Dendritic cell treated with granulocyte-macrophage colony-stimulating factor and Interleukin-4, amounts not matched to agents 40 ng/mL and 50 ng/mL, for 4 days (primary cell): ENCODE results near the gene CFAP141.

Experiments used
- H3K27ac Mint-ChIP-seq: one replicate; pipeline ENCODE4 v1.8.0; 2022; ENCODE audit warnings: mild to moderate bottlenecking, mixed read lengths
- H3K27me3 Mint-ChIP-seq: one replicate; pipeline ENCODE4 v1.8.0; 2022; ENCODE audit warnings: mild to moderate bottlenecking, mixed read lengths
- H3K36me3 Mint-ChIP-seq: one replicate; pipeline ENCODE4 v1.8.0; 2022; ENCODE audit warnings: low read depth, mixed read lengths
- H3K4me1 Mint-ChIP-seq: one replicate; pipeline ENCODE4 v1.8.0; 2022; ENCODE audit warnings: low read depth, mixed read lengths
- H3K4me3 Mint-ChIP-seq: one replicate; pipeline ENCODE4 v1.8.0; 2022; ENCODE audit warnings: mild to moderate bottlenecking, moderate library complexity, mixed read lengths
- H3K9me3 Mint-ChIP-seq: one replicate; pipeline ENCODE4 v1.8.0; 2022; ENCODE audit warnings: mixed read lengths
- intact Hi-C: fragments of 100-400 bp; cut with micrococcal nuclease; formaldehyde crosslinking; loops from one replicate; pipeline ENCODE4 v1.15.0; 2022

The CFAP141 gene

GRCh38 chr1:154174654-154175053 lies 31.5 kb downstream of the CFAP141 start:
- peaks cover 88% of the 10 kb centered on the region for H3K36me3 Mint-ChIP-seq
- H3K9me3 Mint-ChIP-seq: no peaks in the 10 kb centered on the region
- H3K27me3 Mint-ChIP-seq: no peaks in the 10 kb centered on the region
- intact Hi-C loops: no loop called here
- H3K27ac Mint-ChIP-seq: no peak overlapping the region
- no peak overlapping the region for H3K4me3 Mint-ChIP-seq
- H3K4me1 Mint-ChIP-seq: peaks cover 86% of the 10 kb centered on the region

DNA sequence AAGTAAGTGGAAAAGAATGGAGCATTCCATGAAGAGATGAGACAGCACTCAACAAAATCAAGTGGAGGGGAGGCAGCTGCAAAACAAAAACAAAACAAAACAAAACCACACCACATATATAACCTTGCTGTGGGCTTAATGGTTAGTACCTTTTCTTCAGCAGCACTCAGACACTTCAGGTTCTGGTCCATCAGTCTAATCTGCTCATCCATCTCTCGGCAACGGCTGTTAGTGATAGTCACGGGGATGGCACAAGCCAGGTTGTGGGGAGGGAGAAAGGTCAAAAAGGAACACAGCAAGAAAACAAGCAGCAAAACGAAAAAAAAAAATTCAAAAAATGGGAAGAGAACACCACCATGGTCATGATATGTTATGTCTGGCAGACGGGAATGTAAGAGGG lies 34.3 kb downstream of the CFAP141 start:
- intact Hi-C loops: no loop called here
- Mint-ChIP-seq H3K27ac (peak overlapping the region; percentile 9), H3K27me3 (no peaks in the 10 kb centered on the region), H3K36me3 (peaks cover 95% of the 10 kb centered on the region), H3K9me3 (no peaks in the 10 kb centered on the region), H3K4me1 (peaks cover 72% of the 10 kb centered on the region), H3K4me3 (no peak overlapping the region)

- no peak overlapping the region for H3K4me3 Mint-ChIP-seq
- peak overlapping the region; percentile 9 for H3K27ac Mint-ChIP-seq
- peaks cover 65% of the 10 kb centered on the region for H3K4me1 Mint-ChIP-seq
- H3K9me3 Mint-ChIP-seq: no peaks in the 10 kb centered on the region
- peaks cover 95% of the 10 kb centered on the region for H3K36me3 Mint-ChIP-seq
- intact Hi-C loops: no loop called here
- no peaks in the 10 kb centered on the region for H3K27me3 Mint-ChIP-seq
Observed at GRCh38 chr1:154171223-154171583, 34.9 kb downstream of the CFAP141 start.

DNA sequence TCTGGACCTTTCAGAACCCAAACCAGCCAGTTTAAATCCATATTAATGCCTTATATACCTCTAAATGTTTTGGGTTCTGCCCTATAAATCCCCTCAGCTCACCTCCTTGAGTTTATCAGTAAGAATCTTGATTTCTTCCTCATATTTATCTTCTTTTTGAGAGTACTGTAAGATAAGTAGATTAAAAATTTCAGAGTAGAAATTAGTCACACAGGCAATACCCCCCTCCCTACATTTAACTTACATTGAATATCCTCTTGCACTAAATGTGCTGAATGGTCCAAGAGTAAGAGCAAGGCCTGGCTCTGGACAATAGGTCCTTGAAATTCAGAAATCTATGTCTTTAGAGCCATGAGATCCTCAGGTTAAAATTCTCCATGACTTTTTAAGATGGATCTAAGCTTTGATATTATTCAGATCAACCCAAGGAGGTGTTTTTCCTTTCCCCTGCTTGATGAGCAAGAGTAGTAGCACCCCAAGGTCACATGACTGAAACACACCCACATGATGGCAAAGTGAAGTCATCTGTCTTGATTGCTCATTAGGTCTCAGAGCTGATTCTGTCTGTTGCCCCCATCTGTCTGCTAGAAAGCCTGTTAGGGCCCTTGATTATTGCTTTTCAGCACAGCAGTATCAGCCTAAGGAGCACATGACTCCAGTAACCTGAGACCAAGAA lies 35.4 kb downstream of the CFAP141 start:
- H3K4me3 Mint-ChIP-seq: no peak overlapping the region

DNA sequence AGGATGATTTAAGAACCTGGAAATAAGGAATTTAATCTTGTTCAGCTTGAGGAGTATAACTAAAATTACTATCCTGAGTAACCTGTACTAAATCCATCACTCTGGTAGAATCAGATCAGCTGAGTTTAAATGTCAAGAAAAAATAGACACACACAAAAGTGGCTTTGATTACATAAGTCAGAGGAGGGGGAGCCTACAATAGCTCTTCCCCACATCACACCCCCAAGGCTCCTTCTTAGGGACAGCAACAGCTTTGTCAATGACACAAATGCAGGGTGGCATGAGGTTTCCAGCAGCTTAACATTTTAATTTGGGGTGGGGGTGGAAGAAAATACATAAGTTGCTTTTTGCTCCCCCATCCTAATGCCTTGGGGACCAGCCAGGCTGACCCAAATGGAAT lies 38.7 kb downstream of the CFAP141 start:
- Mint-ChIP-seq H3K27ac (peak overlapping the region; percentile 28), H3K9me3 (no peaks in the 10 kb centered on the region), H3K4me3 (no peak overlapping the region), H3K27me3 (no peaks in the 10 kb centered on the region), H3K4me1 (peaks cover 69% of the 10 kb centered on the region), H3K36me3 (peaks cover 99% of the 10 kb centered on the region)
- intact Hi-C loops: no loop called here

More for the DNA sequence above, 35.4 kb downstream of the CFAP141 start:
- peaks cover 95% of the 10 kb centered on the region for H3K36me3 Mint-ChIP-seq
- H3K9me3 Mint-ChIP-seq: no peaks in the 10 kb centered on the region
- H3K27me3 Mint-ChIP-seq: no peaks in the 10 kb centered on the region
- H3K27ac Mint-ChIP-seq: peak overlapping the region; percentile 9
- H3K4me1 Mint-ChIP-seq: peaks cover 60% of the 10 kb centered on the region
- intact Hi-C loops: no loop called here

DNA sequence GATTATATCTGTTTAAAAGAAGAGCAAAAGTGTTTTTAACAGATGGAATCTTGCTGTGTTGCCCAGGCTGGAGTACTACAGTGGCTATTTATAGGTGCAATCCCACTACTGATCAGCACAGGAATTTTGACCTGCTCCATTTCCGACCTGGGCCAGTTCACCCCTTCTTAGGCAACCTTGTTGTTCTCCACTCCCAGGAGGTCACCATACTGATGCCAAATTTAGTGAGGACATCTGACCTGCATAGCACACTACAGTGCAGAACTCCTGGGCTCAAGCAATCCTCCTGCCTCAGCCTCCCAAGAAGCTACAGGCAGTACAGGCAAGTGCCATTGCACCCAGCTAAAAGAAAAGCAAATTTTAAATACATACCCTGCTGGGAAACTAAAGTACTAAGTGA lies 39.9 kb downstream of the CFAP141 start:
- intact Hi-C loops: no loop called here
- no peaks in the 10 kb centered on the region for H3K9me3 Mint-ChIP-seq
- peaks cover 57% of the 10 kb centered on the region for H3K4me1 Mint-ChIP-seq
- peaks cover 99% of the 10 kb centered on the region for H3K36me3 Mint-ChIP-seq
- no peaks in the 10 kb centered on the region for H3K27me3 Mint-ChIP-seq
- no peak overlapping the region for H3K4me3 Mint-ChIP-seq
- H3K27ac Mint-ChIP-seq: no peak overlapping the region

GRCh38 chr1:154159554-154159953 lies 46.6 kb downstream of the CFAP141 start:
- H3K27me3 Mint-ChIP-seq: no peaks in the 10 kb centered on the region
- peak overlapping the region; percentile 81 for H3K27ac Mint-ChIP-seq

GRCh38 chr1:154158307-154159125 lies 47.6 kb downstream of the CFAP141 start:
- Mint-ChIP-seq H3K36me3 (peaks cover 97% of the 10 kb centered on the region), H3K9me3 (no peaks in the 10 kb centered on the region), H3K27me3 (no peaks in the 10 kb centered on the region), H3K4me1 (peaks cover 65% of the 10 kb centered on the region), H3K27ac (peak overlapping the region; percentile 81), H3K4me3 (peak overlapping the region; percentile 35)
- intact Hi-C loops: no loop called here

More at GRCh38 chr1:154159554-154159953, 46.6 kb downstream of the CFAP141 start:
- Mint-ChIP-seq H3K4me3 (no peak overlapping the region), H3K4me1 (peaks cover 65% of the 10 kb centered on the region), H3K9me3 (no peaks in the 10 kb centered on the region), H3K36me3 (peaks cover 97% of the 10 kb centered on the region)
- intact Hi-C loops: no loop called here

DNA sequence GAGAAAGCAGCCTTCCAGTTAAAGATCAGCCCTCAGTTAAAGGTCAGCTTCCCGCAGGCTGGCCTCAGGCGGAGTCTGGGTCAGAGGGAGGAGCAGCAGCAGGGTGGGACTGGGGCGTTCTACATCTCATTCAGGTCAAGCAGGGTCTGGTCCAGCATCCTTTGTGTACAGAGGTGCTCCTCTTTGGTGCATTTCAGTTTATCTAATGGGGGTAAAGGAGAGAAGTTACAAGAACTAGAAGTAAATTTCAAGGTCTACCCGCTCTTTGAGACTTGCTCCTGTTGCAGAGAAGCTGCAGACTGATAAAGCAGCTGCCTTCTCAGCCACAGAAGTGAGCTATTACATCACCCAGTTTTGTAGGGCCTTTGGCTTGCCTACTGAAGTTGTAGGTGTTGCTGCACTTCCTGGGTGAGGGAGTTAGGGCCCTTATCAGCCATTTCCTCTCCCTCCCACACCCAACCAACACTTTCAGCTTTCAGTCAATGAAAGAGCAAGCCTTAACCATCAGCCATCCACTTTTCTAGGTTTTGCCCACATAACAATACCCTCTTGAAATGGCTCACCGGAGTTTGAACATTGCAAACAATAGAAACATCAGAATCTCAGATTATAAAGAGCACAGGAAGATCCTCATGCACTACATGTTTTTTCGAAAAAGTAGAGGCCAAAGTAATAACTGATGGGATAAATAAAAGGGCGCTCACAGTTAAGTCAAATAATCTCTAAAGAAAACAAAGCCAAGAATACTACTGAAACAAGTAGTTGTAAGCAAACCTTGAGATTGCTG lies 48.4 kb downstream of the CFAP141 start:
- peak overlapping the region; percentile 51 for H3K4me3 Mint-ChIP-seq
- no peaks in the 10 kb centered on the region for H3K9me3 Mint-ChIP-seq
- H3K27ac Mint-ChIP-seq: peak overlapping the region; percentile 81
- intact Hi-C loops: no loop called here
- H3K36me3 Mint-ChIP-seq: peaks cover 89% of the 10 kb centered on the region
- no peaks in the 10 kb centered on the region for H3K27me3 Mint-ChIP-seq
- peaks cover 58% of the 10 kb centered on the region for H3K4me1 Mint-ChIP-seq

DNA sequence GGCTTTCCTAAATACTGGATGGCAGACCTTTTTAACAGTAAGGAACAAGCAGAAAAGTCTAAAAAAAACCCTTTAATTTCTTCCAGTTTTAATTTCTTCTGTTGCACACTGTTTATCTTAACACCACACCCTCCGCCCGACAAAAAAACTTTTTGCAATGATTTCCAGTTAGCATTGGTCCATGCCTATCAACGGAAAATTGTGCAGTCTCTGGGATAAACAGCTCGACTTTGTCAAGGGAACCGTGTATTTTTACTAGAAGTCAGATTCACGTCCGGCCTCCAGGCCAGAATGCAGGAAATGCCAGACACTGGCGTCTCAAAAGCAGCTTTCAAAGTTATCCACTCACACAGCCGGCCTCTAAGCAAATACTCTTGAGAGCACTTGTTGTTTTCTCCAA lies 50.9 kb downstream of the CFAP141 start:
- intact Hi-C loops: no loop called here
- Mint-ChIP-seq H3K9me3 (no peaks in the 10 kb centered on the region), H3K4me1 (peaks cover 51% of the 10 kb centered on the region)

GRCh38 chr1:154154534-154155191 lies 51.5 kb downstream of the CFAP141 start, which contains the start of gene NUP210L:
NUP210L (minus strand) TSS chr1:154155073.
- Mint-ChIP-seq H3K9me3 (no peaks in the 10 kb centered on the region), H3K27ac (peak within 1 kb of the TSS; percentile 38), H3K36me3 (peaks cover 62% of the 10 kb centered on the region), H3K27me3 (no peaks in the 10 kb centered on the region), H3K4me1 (peaks cover 46% of the 10 kb centered on the region), H3K4me3 (no peak within 1 kb of the TSS)
- intact Hi-C loops: no loop called here

More for the DNA sequence above, 50.9 kb downstream of the CFAP141 start:
- no peak overlapping the region for H3K4me3 Mint-ChIP-seq
- no peak overlapping the region for H3K27ac Mint-ChIP-seq
- H3K36me3 Mint-ChIP-seq: peaks cover 67% of the 10 kb centered on the region
- no peaks in the 10 kb centered on the region for H3K27me3 Mint-ChIP-seq

DNA sequence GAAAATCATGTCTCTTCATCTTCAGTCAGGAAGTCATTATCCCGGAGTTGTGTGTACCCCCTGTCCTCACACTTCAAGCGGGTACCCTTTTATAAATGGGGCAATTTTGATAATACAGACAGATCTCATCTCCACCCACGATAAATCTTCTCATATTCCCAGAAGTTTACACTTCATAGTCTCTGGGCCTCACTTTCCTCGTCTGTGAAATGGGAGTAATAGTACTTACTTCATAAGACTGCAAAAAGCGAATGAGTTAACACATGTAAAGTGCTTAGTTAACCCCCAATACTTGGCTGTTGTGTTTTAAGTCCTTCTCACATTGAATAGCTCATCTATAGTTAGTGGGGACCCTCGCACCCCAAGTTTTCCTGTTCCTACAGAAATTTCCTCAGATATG lies 52.1 kb downstream of the CFAP141 start:
- H3K4me1 Mint-ChIP-seq: peaks cover 45% of the 10 kb centered on the region
- intact Hi-C loops: no loop called here
- peaks cover 55% of the 10 kb centered on the region for H3K36me3 Mint-ChIP-seq
- no peaks in the 10 kb centered on the region for H3K9me3 Mint-ChIP-seq
- H3K4me3 Mint-ChIP-seq: no peak overlapping the region
- H3K27me3 Mint-ChIP-seq: no peaks in the 10 kb centered on the region
- peak overlapping the region; percentile 38 for H3K27ac Mint-ChIP-seq

GRCh38 chr1:154151311-154151710 lies 54.8 kb downstream of the CFAP141 start:
- intact Hi-C loops: no loop called here
- no peaks in the 10 kb centered on the region for H3K27me3 Mint-ChIP-seq
- peaks cover 36% of the 10 kb centered on the region for H3K4me1 Mint-ChIP-seq
- no peaks in the 10 kb centered on the region for H3K9me3 Mint-ChIP-seq
- no peak overlapping the region for H3K4me3 Mint-ChIP-seq
- H3K27ac Mint-ChIP-seq: no peak overlapping the region
- H3K36me3 Mint-ChIP-seq: peaks cover 28% of the 10 kb centered on the region
